ENCODE measurements around the gene TTF2. TPM values are rescaled to one million over a fixed set of nuclear protein-coding genes. Genes with fewer than 3 reads are reported as not detected.

TTF2 gene
- total and polyA plus RNA-seq, 9 of the 15 experiments (the other 6 are each of a cell fraction or from before 2014, with no cell fraction given), result 9.4 to 71.1 (median 42.1) TPM

- TF ChIP-seq, protein P1, sequence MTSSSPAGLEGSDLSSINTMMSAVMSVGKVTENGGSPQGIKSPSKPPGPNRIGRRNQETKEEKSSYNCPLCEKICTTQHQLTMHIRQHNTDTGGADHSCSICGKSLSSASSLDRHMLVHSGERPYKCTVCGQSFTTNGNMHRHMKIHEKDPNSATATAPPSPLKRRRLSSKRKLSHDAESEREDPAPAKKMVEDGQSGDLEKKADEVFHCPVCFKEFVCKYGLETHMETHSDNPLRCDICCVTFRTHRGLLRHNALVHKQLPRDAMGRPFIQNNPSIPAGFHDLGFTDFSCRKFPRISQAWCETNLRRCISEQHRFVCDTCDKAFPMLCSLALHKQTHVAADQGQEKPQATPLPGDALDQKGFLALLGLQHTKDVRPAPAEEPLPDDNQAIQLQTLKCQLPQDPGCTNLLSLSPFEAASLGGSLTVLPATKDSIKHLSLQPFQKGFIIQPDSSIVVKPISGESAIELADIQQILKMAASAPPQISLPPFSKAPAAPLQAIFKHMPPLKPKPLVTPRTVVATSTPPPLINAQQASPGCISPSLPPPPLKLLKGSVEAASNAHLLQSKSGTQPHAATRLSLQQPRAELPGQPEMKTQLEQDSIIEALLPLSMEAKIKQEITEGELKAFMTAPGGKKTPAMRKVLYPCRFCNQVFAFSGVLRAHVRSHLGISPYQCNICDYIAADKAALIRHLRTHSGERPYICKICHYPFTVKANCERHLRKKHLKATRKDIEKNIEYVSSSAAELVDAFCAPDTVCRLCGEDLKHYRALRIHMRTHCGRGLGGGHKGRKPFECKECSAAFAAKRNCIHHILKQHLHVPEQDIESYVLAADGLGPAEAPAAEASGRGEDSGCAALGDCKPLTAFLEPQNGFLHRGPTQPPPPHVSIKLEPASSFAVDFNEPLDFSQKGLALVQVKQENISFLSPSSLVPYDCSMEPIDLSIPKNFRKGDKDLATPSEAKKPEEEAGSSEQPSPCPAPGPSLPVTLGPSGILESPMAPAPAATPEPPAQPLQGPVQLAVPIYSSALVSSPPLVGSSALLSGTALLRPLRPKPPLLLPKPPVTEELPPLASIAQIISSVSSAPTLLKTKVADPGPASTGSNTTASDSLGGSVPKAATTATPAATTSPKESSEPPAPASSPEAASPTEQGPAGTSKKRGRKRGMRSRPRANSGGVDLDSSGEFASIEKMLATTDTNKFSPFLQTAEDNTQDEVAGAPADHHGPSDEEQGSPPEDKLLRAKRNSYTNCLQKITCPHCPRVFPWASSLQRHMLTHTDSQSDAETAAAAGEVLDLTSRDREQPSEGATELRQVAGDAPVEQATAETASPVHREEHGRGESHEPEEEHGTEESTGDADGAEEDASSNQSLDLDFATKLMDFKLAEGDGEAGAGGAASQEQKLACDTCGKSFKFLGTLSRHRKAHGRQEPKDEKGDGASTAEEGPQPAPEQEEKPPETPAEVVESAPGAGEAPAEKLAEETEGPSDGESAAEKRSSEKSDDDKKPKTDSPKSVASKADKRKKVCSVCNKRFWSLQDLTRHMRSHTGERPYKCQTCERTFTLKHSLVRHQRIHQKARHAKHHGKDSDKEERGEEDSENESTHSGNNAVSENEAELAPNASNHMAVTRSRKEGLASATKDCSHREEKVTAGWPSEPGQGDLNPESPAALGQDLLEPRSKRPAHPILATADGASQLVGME (CRISPR knock-in tag; IDR thresholded peaks at IDR 0.05), result no peak
- TF ChIP-seq ASH1L (IDR thresholded peaks at IDR 0.05; ENCODE audit: borderline replicate concordance, low read depth, partially characterized antibody), result no peak
- TF ChIP-seq, protein P2, sequence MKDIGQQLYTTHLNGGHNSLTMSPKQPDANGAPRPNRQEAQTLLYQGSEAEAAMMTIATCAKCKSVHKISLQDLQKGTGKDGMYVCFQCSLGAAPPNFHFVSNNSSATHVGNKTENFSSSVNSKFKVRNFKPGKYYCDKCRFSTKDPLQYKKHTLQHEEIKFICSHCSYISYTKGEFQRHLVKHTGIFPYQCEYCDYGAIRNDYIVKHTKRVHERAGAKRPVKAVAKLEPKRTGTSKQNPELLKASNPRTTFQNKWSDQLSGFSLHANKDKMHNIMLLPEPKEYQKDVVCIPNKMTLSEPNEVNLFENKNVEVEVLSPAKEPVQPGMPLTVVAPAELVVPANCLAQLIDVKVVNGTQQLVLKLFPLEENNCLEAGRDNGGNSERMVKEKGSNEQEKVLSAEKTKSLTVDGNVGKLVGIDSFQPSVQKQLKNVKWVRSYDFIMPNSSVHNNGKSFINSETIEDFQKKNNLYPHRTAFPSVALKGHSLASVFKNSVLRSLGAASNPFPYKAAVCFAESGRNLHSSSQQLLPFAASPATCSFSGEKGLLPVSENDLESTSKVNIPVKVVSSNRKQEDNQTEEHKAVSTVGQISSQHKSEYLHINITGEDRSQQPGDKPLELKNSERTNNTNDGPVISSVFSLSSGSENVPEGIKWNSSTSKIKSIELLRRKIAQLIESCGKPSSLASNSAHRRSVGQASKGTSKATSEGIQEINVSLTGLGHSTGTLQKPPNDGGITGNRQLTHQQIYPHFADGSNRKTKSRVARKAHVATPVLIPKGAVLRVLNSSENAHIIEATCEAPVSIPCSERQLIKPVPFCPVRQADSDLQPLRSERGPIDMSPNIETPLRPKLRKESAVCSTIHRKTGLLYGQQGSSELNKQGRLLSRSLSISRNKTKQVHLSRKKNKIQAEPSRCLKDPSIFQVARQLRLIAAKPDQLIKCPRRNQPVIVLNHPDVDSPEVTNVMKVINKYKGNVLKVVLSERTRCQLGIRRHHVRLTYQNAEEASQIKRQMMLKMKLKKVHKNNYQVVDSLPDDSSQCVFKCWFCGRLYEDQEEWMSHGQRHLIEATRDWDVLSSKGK (CRISPR knock-in tag; IDR thresholded peaks at IDR 0.05), result no peak
- no peak for TF ChIP-seq FOS (IDR thresholded peaks at IDR 0.05; ENCODE audit: extremely low read depth, insufficient read length)
- no peak for TF ChIP-seq ZBTB33 (CRISPR knock-in tag; IDR thresholded peaks at IDR 0.05)
- no peak for TF ChIP-seq MAFF (IDR thresholded peaks at IDR 0.05; ENCODE audit: low read length)
- TF ChIP-seq DIDO1 (tag; IDR thresholded peaks at IDR 0.05; ENCODE audit: low read depth), result no peak
- TF ChIP-seq, protein P3, sequence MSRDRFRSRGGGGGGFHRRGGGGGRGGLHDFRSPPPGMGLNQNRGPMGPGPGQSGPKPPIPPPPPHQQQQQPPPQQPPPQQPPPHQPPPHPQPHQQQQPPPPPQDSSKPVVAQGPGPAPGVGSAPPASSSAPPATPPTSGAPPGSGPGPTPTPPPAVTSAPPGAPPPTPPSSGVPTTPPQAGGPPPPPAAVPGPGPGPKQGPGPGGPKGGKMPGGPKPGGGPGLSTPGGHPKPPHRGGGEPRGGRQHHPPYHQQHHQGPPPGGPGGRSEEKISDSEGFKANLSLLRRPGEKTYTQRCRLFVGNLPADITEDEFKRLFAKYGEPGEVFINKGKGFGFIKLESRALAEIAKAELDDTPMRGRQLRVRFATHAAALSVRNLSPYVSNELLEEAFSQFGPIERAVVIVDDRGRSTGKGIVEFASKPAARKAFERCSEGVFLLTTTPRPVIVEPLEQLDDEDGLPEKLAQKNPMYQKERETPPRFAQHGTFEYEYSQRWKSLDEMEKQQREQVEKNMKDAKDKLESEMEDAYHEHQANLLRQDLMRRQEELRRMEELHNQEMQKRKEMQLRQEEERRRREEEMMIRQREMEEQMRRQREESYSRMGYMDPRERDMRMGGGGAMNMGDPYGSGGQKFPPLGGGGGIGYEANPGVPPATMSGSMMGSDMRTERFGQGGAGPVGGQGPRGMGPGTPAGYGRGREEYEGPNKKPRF (IDR thresholded peaks at IDR 0.05; ENCODE audit: low read depth, low read length), result no peak
These were observed 76.6 kb downstream of the TTF2 start (continued) for GRCh38 chr1:117136749-117137148.

Data from K562 (cell line).